ENCODE data around the gene ABTB2. TPM values are rescaled to one million over a fixed set of nuclear protein-coding genes. Genes with fewer than 3 reads are reported as not detected.

Gene ABTB2
- total RNA-seq, 6 donors from 2014 or later: 1.4 to 6.8 (median 4.7) TPM

GRCh38 chr11:34203377-34203871 is 154.4 kb downstream of the ABTB2 start:
- no peak for ATAC-seq (ENCODE audit: low FRiP score in 2 of 2)
- no peaks in the 10 kb centered on the region for H3K9me3 ChIP-seq
- H3K27me3 ChIP-seq: no peaks in the 10 kb centered on the region
- H3K27ac ChIP-seq: no peak overlapping the region
- no peaks in the 10 kb centered on the region for H3K4me1 ChIP-seq
- TF ChIP-seq POLR2A (IDR thresholded peaks at IDR 0.05): no peak
- no peak for TF ChIP-seq EP300 (IDR thresholded peaks at IDR 0.05)
- no peak for TF ChIP-seq CTCF (IDR thresholded peaks at IDR 0.05)
- H3K4me3 ChIP-seq: no peak overlapping the region
- 57 to 65% methylated on average over 4 to 5 of the region's 5 CpGs for WGBS, 2 donors
- no peaks in the 10 kb centered on the region for H3K36me3 ChIP-seq
- no peak for DNase-seq

GRCh38 chr11:34201129-34201528 is 156.7 kb downstream of the ABTB2 start:
- Histone ChIP-seq H3K27me3 (no peaks in the 10 kb centered on the region), H3K4me1 (no peaks in the 10 kb centered on the region), H3K9me3 (no peaks in the 10 kb centered on the region), H3K4me3 (no peak overlapping the region), H3K36me3 (no peaks in the 10 kb centered on the region), H3K27ac (no peak overlapping the region)
- no peak for DNase-seq
- WGBS, 2 donors: 64 to 81% methylated on average over 3 of the region's 3 CpGs
- ATAC-seq (ENCODE audit: low FRiP score in 2 of 2): no peak
- TF ChIP-seq EP300 (IDR thresholded peaks at IDR 0.05): no peak
- no peak for TF ChIP-seq CTCF (IDR thresholded peaks at IDR 0.05)
- no peak for TF ChIP-seq POLR2AphosphoS5 (IDR thresholded peaks at IDR 0.05)
- TF ChIP-seq POLR2A (IDR thresholded peaks at IDR 0.05): no peak

GRCh38 chr11:34199525-34199924 is 158.3 kb downstream of the ABTB2 start:
- Histone ChIP-seq H3K27me3 (no peaks in the 10 kb centered on the region), H3K4me3 (no peak overlapping the region), H3K27ac (no peak overlapping the region), H3K4me1 (no peaks in the 10 kb centered on the region), H3K9me3 (no peaks in the 10 kb centered on the region), H3K36me3 (no peaks in the 10 kb centered on the region)
- ATAC-seq (ENCODE audit: low FRiP score in 2 of 2) (no peak), DNase-seq (no peak)
- no peak for TF ChIP-seq CTCF (IDR thresholded peaks at IDR 0.05)
- no peak for TF ChIP-seq EP300 (IDR thresholded peaks at IDR 0.05)
- TF ChIP-seq POLR2A (IDR thresholded peaks at IDR 0.05): no peak
- TF ChIP-seq POLR2AphosphoS5 (IDR thresholded peaks at IDR 0.05): no peak
- WGBS, 2 donors: 77% methylated on average over 5 of the region's 5 CpGs

- Histone ChIP-seq H3K27ac (no peak overlapping the region), H3K36me3 (no peaks in the 10 kb centered on the region), H3K27me3 (no peaks in the 10 kb centered on the region), H3K4me1 (no peaks in the 10 kb centered on the region), H3K9me3 (no peaks in the 10 kb centered on the region), H3K4me3 (no peak overlapping the region)
- TF ChIP-seq POLR2AphosphoS5 (IDR thresholded peaks at IDR 0.05): no peak
- no peak for TF ChIP-seq POLR2A (IDR thresholded peaks at IDR 0.05)
- TF ChIP-seq CTCF (IDR thresholded peaks at IDR 0.05): no peak
- no peak for ATAC-seq (ENCODE audit: low FRiP score in 2 of 2)
- DNase-seq: no peak
- 82 to 85% methylated on average over 4 to 6 of the region's 6 CpGs for WGBS, 2 donors
Measured at GRCh38 chr11:34198523-34198922, 159.3 kb downstream of the ABTB2 start.

- H3K27me3 ChIP-seq: no peaks in the 10 kb centered on the region
- DNase-seq: no peak
- ATAC-seq (ENCODE audit: low FRiP score in 2 of 2): no peak
- no peak overlapping the region for H3K4me3 ChIP-seq
- H3K4me1 ChIP-seq: no peaks in the 10 kb centered on the region
- no peak overlapping the region for H3K27ac ChIP-seq
- no peaks in the 10 kb centered on the region for H3K9me3 ChIP-seq
- 95 to 96% methylated on average over 16 of the region's 16 CpGs for WGBS, 2 donors
- no peaks in the 10 kb centered on the region for H3K36me3 ChIP-seq
- TF ChIP-seq EP300 (IDR thresholded peaks at IDR 0.05) (no peak), POLR2A (IDR thresholded peaks at IDR 0.05) (no peak), CTCF (IDR thresholded peaks at IDR 0.05) (no peak)
Measured at GRCh38 chr11:34197256-34197655, 160.6 kb downstream of the ABTB2 start.

Data from upper lobe of left lung (tissue), 6 donors.